Activated naive CD8-positive, alpha-beta T cell treated with anti-CD3 and anti-CD28 coated beads for 36 hours (primary cell): ENCODE results near the gene OR2S2. TPM values are rescaled to one million over a fixed set of nuclear protein-coding genes. Genes with fewer than 3 reads are reported as not detected.

Source experiments
- DNase-seq: peaks from one replicate; pipeline ENCODE4 v3.0.0; 2021
- H3K27ac Mint-ChIP-seq: one replicate; pipeline ENCODE4 v1.8.0; 2022; ENCODE audit warnings: mild to moderate bottlenecking, moderate library complexity, mixed read lengths
- H3K27me3 Mint-ChIP-seq: one replicate; pipeline ENCODE4 v1.8.0; 2022; ENCODE audit warnings: mild to moderate bottlenecking, mixed read lengths
- H3K36me3 Mint-ChIP-seq: one replicate; pipeline ENCODE4 v1.8.0; 2021; ENCODE audit warnings: mild to moderate bottlenecking, mixed read lengths
- H3K4me1 Mint-ChIP-seq: one replicate; pipeline ENCODE4 v1.8.0; 2021; ENCODE audit warnings: mixed read lengths
- H3K4me3 Mint-ChIP-seq: one replicate; pipeline ENCODE4 v1.8.0; 2022; ENCODE audit warnings: mild to moderate bottlenecking, moderate library complexity, mixed read lengths
- H3K9me3 Mint-ChIP-seq: one replicate; pipeline ENCODE4 v1.8.0; 2022; ENCODE audit warnings: mixed read lengths
- total RNA-seq, 2 experiments: library from RNA; stranded (reverse); gene quantifications; one replicate each; pipeline ENCODE4 v1.2.3, GENCODE V29; 2021

The OR2S2 gene
- total RNA-seq, 2 experiments from 2014 or later = not detected

GRCh38 chr9:35978792-35979191 lies 20.8 kb upstream of the OR2S2 start:
- DNase-seq = no peak
- Mint-ChIP-seq H3K27ac (no peak overlapping the region), H3K4me3 (no peak overlapping the region), H3K4me1 (peaks cover 2% of the 10 kb centered on the region), H3K36me3 (peaks cover 2% of the 10 kb centered on the region), H3K9me3 (peaks cover 17% of the 10 kb centered on the region), H3K27me3 (peaks cover 48% of the 10 kb centered on the region)

- Mint-ChIP-seq H3K36me3 (peaks cover 2% of the 10 kb centered on the region), H3K27ac (no peak overlapping the region), H3K4me1 (peaks cover 7% of the 10 kb centered on the region), H3K9me3 (peaks cover 17% of the 10 kb centered on the region), H3K4me3 (no peak overlapping the region), H3K27me3 (peaks cover 55% of the 10 kb centered on the region)
- no peak for DNase-seq
These were observed 18.8 kb upstream of the OR2S2 start for GRCh38 chr9:35976726-35977125.

- Mint-ChIP-seq H3K36me3 (peaks cover 2% of the 10 kb centered on the region), H3K4me3 (no peak overlapping the region), H3K4me1 (peaks cover 7% of the 10 kb centered on the region), H3K9me3 (peaks cover 17% of the 10 kb centered on the region), H3K27me3 (peaks cover 61% of the 10 kb centered on the region), H3K27ac (no peak overlapping the region)
- no peak for DNase-seq
These were observed 16.8 kb upstream of the OR2S2 start for GRCh38 chr9:35974800-35975199.

GRCh38 chr9:35972093-35972492 lies 14.1 kb upstream of the OR2S2 start:
- Mint-ChIP-seq H3K4me3 (peak overlapping the region; percentile 44), H3K27ac (no peak overlapping the region), H3K36me3 (peaks cover 2% of the 10 kb centered on the region), H3K9me3 (peaks cover 17% of the 10 kb centered on the region), H3K4me1 (peaks cover 7% of the 10 kb centered on the region), H3K27me3 (peaks cover 55% of the 10 kb centered on the region)
- DNase-seq = peak; percentile 41

- Mint-ChIP-seq H3K4me3 (no peak overlapping the region), H3K27me3 (peaks cover 23% of the 10 kb centered on the region), H3K4me1 (peaks cover 4% of the 10 kb centered on the region), H3K36me3 (no peaks in the 10 kb centered on the region), H3K9me3 (no peaks in the 10 kb centered on the region), H3K27ac (no peak overlapping the region)
- DNase-seq = no peak
These were observed 9.1 kb upstream of the OR2S2 start for GRCh38 chr9:35967042-35967441.

GRCh38 chr9:35966433-35966832 lies 8.5 kb upstream of the OR2S2 start:
- no peaks in the 10 kb centered on the region for H3K9me3 Mint-ChIP-seq
- H3K36me3 Mint-ChIP-seq = no peaks in the 10 kb centered on the region
- H3K4me3 Mint-ChIP-seq = no peak overlapping the region
- H3K4me1 Mint-ChIP-seq = no peaks in the 10 kb centered on the region
- H3K27me3 Mint-ChIP-seq = peaks cover 17% of the 10 kb centered on the region
- DNase-seq = no peak
- no peak overlapping the region for H3K27ac Mint-ChIP-seq

GRCh38 chr9:35965011-35965410 lies 7.1 kb upstream of the OR2S2 start:
- no peak for DNase-seq
- Mint-ChIP-seq H3K4me3 (no peak overlapping the region), H3K36me3 (no peaks in the 10 kb centered on the region), H3K9me3 (no peaks in the 10 kb centered on the region), H3K27ac (no peak overlapping the region), H3K27me3 (peaks cover 8% of the 10 kb centered on the region), H3K4me1 (no peaks in the 10 kb centered on the region)

- no peaks in the 10 kb centered on the region for H3K4me1 Mint-ChIP-seq
- no peaks in the 10 kb centered on the region for H3K9me3 Mint-ChIP-seq
- H3K4me3 Mint-ChIP-seq = no peak overlapping the region
- no peaks in the 10 kb centered on the region for H3K36me3 Mint-ChIP-seq
- H3K27me3 Mint-ChIP-seq = no peaks in the 10 kb centered on the region
- no peak overlapping the region for H3K27ac Mint-ChIP-seq
- DNase-seq = no peak
These were observed 4.4 kb upstream of the OR2S2 start for GRCh38 chr9:35962126-35962906.

GRCh38 chr9:35960039-35960655 lies 2.2 kb upstream of the OR2S2 start:
- no peaks in the 10 kb centered on the region for H3K36me3 Mint-ChIP-seq

GRCh38 chr9:35956651-35957050 lies 1.3 kb downstream of the OR2S2 start:
- DNase-seq = no peak
- Mint-ChIP-seq H3K4me3 (no peak overlapping the region), H3K27ac (no peak overlapping the region), H3K4me1 (peaks cover 2% of the 10 kb centered on the region), H3K36me3 (no peaks in the 10 kb centered on the region), H3K9me3 (no peaks in the 10 kb centered on the region), H3K27me3 (no peaks in the 10 kb centered on the region)

More at GRCh38 chr9:35960039-35960655, 2.2 kb upstream of the OR2S2 start:
- Mint-ChIP-seq H3K9me3 (no peaks in the 10 kb centered on the region), H3K4me3 (no peak overlapping the region), H3K27ac (no peak overlapping the region), H3K27me3 (no peaks in the 10 kb centered on the region), H3K4me1 (no peaks in the 10 kb centered on the region)
- DNase-seq = no peak

- no peak overlapping the region for H3K27ac Mint-ChIP-seq
- H3K27me3 Mint-ChIP-seq = no peaks in the 10 kb centered on the region
These were observed 2.9 kb downstream of the OR2S2 start for GRCh38 chr9:35954942-35955546.

GRCh38 chr9:35952526-35953191 lies 5.3 kb downstream of the OR2S2 start:
- peaks cover 2% of the 10 kb centered on the region for H3K4me1 Mint-ChIP-seq
- H3K36me3 Mint-ChIP-seq = no peaks in the 10 kb centered on the region
- no peak overlapping the region for H3K27ac Mint-ChIP-seq
- H3K4me3 Mint-ChIP-seq = no peak overlapping the region
- DNase-seq = no peak
- no peaks in the 10 kb centered on the region for H3K9me3 Mint-ChIP-seq
- H3K27me3 Mint-ChIP-seq = no peaks in the 10 kb centered on the region

More at GRCh38 chr9:35954942-35955546, 2.9 kb downstream of the OR2S2 start:
- no peaks in the 10 kb centered on the region for H3K9me3 Mint-ChIP-seq
- no peak overlapping the region for H3K4me3 Mint-ChIP-seq
- peak; percentile 22 for DNase-seq
- peaks cover 2% of the 10 kb centered on the region for H3K4me1 Mint-ChIP-seq
- H3K36me3 Mint-ChIP-seq = no peaks in the 10 kb centered on the region

- no peaks in the 10 kb centered on the region for H3K9me3 Mint-ChIP-seq
- H3K27ac Mint-ChIP-seq = no peak overlapping the region
- H3K27me3 Mint-ChIP-seq = no peaks in the 10 kb centered on the region
- peaks cover 2% of the 10 kb centered on the region for H3K4me1 Mint-ChIP-seq
- no peak overlapping the region for H3K4me3 Mint-ChIP-seq
- no peak for DNase-seq
- H3K36me3 Mint-ChIP-seq = no peaks in the 10 kb centered on the region
These were observed 6.2 kb downstream of the OR2S2 start for GRCh38 chr9:35951736-35952135.

- Mint-ChIP-seq H3K4me3 (no peak overlapping the region), H3K36me3 (no peaks in the 10 kb centered on the region), H3K4me1 (peaks cover 4% of the 10 kb centered on the region), H3K9me3 (no peaks in the 10 kb centered on the region), H3K27ac (no peak overlapping the region), H3K27me3 (no peaks in the 10 kb centered on the region)
- no peak for DNase-seq
These were observed 9.0 kb downstream of the OR2S2 start for GRCh38 chr9:35948901-35949318.

- DNase-seq = no peak
- Mint-ChIP-seq H3K27me3 (no peaks in the 10 kb centered on the region), H3K9me3 (no peaks in the 10 kb centered on the region), H3K27ac (no peak overlapping the region), H3K36me3 (no peaks in the 10 kb centered on the region), H3K4me1 (peaks cover 4% of the 10 kb centered on the region), H3K4me3 (no peak overlapping the region)
These were observed 9.5 kb downstream of the OR2S2 start for GRCh38 chr9:35948451-35948850.
